ENCODE measurements around the gene GCHFR.

- TF ChIP-seq CTCF (IDR thresholded peaks at IDR 0.05): no peak
- no peak for TF ChIP-seq POLR2A (IDR thresholded peaks at IDR 0.05)
Observed at GRCh38 chr15:40785814-40786213, 21.9 kb downstream of the GCHFR start.
